RWPE1 (cell line): ENCODE results near the gene RUNX2.

Experiments
- CTCF ChIA-PET: fragments of 350-600 bp; sonication (Branson Sonifier 250); formaldehyde crosslinking; extraction: SDS; loops from one replicate; lab custom pipeline; 2021; lab: Yijun Ruan, JAX
- POLR2A ChIA-PET: fragments of 400-600 bp; formaldehyde crosslinking; extraction: SDS; loops from one replicate; lab custom pipeline; 2020; ENCODE audit warnings: antibody characterized with exemption; ENCODE audit not compliant: low non-redundant PET; lab: Yijun Ruan, JAX
- DNase-seq: peaks from one replicate; pipeline ENCODE4 v3.0.0; 2012; ENCODE audit warnings: low spot score
- H3K27ac ChIP-seq: fragments of 450-650 bp; 2 replicates; pipeline ENCODE4 v1.5.1; 2017
- CTCF ChIP-seq: fragments of 450-650 bp; conservative IDR thresholded peaks from 2 replicates; pipeline ENCODE4 v1.5.1; 2017; ENCODE audit warnings: low read depth, mild to moderate bottlenecking

RUNX2 gene

GRCh38 chr6:45377043-45377553 lies 49.0 kb downstream of the RUNX2 start:
- no peak for DNase-seq
- TF ChIP-seq CTCF: no peak
- CTCF ChIA-PET: no interaction called here
- POLR2A ChIA-PET: no interaction called here
- H3K27ac ChIP-seq: peak overlapping the region; percentile 91

DNA sequence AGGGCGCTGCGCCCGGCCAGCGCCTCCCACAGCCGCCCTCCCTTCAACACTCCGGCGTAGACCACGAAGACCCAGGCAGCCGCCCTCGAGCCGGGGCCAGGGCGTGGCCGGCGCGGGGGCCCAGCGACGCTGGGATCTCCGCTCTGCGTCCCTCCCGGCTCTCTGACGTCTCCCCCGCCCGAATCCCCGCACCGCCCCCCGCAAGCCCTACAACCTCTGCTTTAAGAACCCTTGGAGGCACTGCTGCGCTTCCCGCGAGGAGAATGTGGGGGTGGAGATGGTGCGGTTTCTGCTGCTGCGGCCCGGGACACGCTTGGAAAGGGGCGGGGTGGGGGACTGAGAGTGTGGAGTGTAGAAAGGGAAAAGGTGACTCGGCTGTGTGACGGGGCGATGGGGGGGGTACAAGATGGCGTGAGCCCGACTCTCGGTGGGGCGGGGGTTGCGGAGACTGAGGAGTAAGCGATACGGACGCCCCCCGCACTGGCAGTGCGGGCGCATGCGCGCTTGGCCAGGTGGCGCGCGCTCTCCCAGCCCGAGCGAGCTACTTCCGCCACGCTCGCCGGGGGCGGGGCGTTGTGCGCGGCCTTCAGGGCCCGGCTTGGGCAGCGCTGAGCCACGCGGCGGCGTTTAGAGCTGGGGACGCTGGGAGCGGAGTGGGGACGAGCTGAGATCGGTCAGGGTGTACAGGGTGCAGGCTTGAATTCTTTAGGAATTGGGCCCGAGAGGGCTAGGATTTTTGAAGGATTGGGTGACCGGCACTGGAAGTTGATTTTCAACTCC lies 49.6 kb downstream of the RUNX2 start, which contains the start of gene SUPT3H:
Gene SUPT3H, minus strand, starts transcription at position 381 of the 780 bp plus-strand sequence.
- ChIA-PET CTCF (interaction anchor here (0.5 to 1.4 kb wide), 6 partner anchors 10 to 553 kb away, joined by 3 to 7 read pairs (median 4); no protein-coding TSS in a partner anchor), POLR2A (interaction anchor here (0.6 to 1.0 kb wide), 6 partner anchors 34 to 460 kb away, joined by 3 to 4 read pairs (median 3); no protein-coding TSS in a partner anchor)
- no peak for TF ChIP-seq CTCF
- peak; percentile 84 for DNase-seq
- peak within 1 kb of the TSS; percentile 91 for H3K27ac ChIP-seq

DNA sequence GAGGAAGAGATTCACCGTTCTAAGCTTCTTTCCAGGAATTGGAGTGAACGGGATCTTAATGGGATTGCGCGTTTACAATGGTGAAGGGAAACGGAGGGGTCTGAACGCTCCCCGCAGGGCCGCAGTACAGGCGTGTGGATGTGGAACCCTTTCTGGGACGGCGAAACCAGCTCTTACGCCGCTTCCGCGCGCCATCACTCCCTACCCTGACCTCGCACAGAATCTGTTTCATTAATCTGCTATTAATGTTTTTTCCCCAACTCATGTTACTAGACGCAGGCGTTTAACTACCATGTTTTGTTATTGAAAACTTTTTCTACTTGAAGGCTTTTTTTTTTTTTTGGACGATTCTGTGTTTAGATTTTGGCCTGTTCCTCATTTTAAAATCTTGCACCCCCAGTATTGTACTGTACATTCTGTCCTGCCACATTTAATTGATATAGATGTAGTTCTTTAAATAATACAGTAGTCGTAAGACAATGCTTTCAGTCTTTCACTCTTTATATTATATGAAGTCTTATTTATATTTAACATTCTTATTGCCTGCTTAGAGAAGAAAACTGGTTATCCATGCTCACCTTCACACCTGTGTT lies 50.3 kb downstream of the RUNX2 start:
- POLR2A ChIA-PET: interaction anchor here (0.9 to 1.0 kb wide), 4 partner anchors 34 to 320 kb away, joined by 3 to 4 read pairs (median 3); no protein-coding TSS in a partner anchor
- peak; percentile 17 for DNase-seq

DNA sequence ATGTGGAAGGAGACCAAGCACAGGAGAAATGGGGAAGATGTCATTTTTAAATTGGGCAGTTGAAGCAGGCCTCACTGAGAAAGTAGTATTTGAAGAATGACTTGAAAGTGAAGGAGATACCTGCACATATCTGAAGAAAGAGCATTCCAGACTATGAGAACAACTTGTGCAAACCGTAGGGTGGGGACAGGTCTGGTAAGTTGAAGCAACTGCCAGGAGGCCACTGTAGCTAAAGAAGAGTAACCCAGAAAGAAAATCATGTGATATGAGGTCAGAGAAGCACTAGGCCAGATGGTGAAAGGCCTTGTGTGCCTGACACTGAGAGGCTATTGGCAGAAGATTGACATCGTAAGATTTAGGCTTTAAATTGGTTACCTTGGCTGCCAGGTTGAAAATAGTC lies 54.3 kb downstream of the RUNX2 start:
- TF ChIP-seq CTCF: no peak
- ChIA-PET POLR2A (no interaction called here), CTCF (no interaction called here)
- H3K27ac ChIP-seq: no peak overlapping the region
- DNase-seq: no peak

More for the DNA sequence above, 50.3 kb downstream of the RUNX2 start:
- CTCF ChIA-PET: interaction anchor here (0.5 to 1.4 kb wide), 5 partner anchors 9 to 552 kb away, joined by 3 to 7 read pairs (median 4); no protein-coding TSS in a partner anchor
- TF ChIP-seq CTCF: no peak
- H3K27ac ChIP-seq: peak overlapping the region; percentile 91

DNA sequence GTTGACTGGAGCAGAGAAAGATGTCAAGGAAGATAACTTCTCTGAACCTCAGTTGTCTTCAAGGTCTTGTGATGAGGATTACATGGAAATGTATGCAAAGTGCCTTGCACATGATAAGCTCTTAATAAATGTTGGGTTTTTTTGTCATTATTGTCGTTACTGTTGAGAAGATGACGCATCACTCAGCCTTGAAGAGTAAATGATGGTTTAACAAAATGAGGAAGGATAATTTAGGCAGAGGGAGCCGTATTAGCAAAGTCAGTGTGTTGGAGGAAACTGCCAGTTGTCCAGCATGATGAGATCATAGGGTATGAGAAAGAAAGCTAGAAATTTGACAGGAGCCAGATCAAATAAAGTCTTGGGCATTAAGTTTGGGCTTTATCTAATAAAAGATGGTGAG lies 58.4 kb downstream of the RUNX2 start:
- H3K27ac ChIP-seq: no peak overlapping the region
- ChIA-PET POLR2A (no interaction called here), CTCF (interaction anchor here (0.6 kb wide), 1 partner anchor 470 kb away, joined by 3 read pairs; no protein-coding TSS in a partner anchor)
- no peak for TF ChIP-seq CTCF
- DNase-seq: no peak

GRCh38 chr6:45387236-45387635 lies 59.1 kb downstream of the RUNX2 start:
- TF ChIP-seq CTCF: no peak
- DNase-seq: no peak
- CTCF ChIA-PET: interaction anchor here (0.6 to 0.7 kb wide), 3 partner anchors 9 to 470 kb away, joined by 3 read pairs; no protein-coding TSS in a partner anchor
- no peak overlapping the region for H3K27ac ChIP-seq
- POLR2A ChIA-PET: no interaction called here
